Astrocyte (in vitro differentiated cells and primary cell): ENCODE data around the gene ANGPTL4. TPM values are rescaled to one million over a fixed set of nuclear protein-coding genes. Genes with fewer than 3 reads are reported as not detected.

Experiments
- DNase-seq: peaks from one replicate; pipeline ENCODE4 v3.0.0-alpha.2; 2010; ENCODE audit warnings: low read depth
- FAIRE-seq: peaks from 2 replicates; lab custom pipeline; 2011; peaks lifted over from hg19 to GRCh38; lab: Jason Lieb, UNC
- H2AFZ ChIP-seq: 2 replicates; pipeline ENCODE4 v1.6.0; 2012; ENCODE audit warnings: low read depth, low read length, inconsistent platforms
- H3K27ac ChIP-seq: 2 replicates; pipeline ENCODE4 v1.5.1; 2011; ENCODE audit warnings: low read depth, low read length, inconsistent platforms
- H3K27me3 ChIP-seq: 2 replicates; pipeline ENCODE4 v1.6.0; 2011; ENCODE audit warnings: low read length, inconsistent platforms; ENCODE audit not compliant: insufficient read depth
- H3K36me3 ChIP-seq: 2 replicates; pipeline ENCODE4 v1.5.1; 2011; ENCODE audit warnings: low read length, inconsistent platforms; ENCODE audit not compliant: insufficient read depth
- H3K4me1 ChIP-seq: 2 replicates; pipeline ENCODE4 v1.5.1; 2011; ENCODE audit warnings: low read length, inconsistent platforms; ENCODE audit not compliant: insufficient read depth
- H3K4me2 ChIP-seq: 2 replicates; pipeline ENCODE4 v1.6.0; 2012; ENCODE audit warnings: low read length, inconsistent platforms
- H3K4me3 ChIP-seq: 2 replicates; pipeline ENCODE4 v1.5.1; 2011; ENCODE audit warnings: low read depth, mild to moderate bottlenecking, low read length, inconsistent platforms; ENCODE audit not compliant: insufficient read depth
- H3K79me2 ChIP-seq: 2 replicates; pipeline ENCODE4 v1.6.0; 2012; ENCODE audit warnings: mild to moderate bottlenecking, low read length, inconsistent platforms; ENCODE audit not compliant: insufficient read depth
- H3K9ac ChIP-seq: 2 replicates; pipeline ENCODE4 v1.6.0; 2012; ENCODE audit warnings: mild to moderate bottlenecking, low read length, inconsistent platforms
- H3K9me3 ChIP-seq: 2 replicates; pipeline ENCODE4 v1.5.1; 2012; ENCODE audit warnings: low read depth, mild to moderate bottlenecking, low read length, inconsistent platforms; ENCODE audit not compliant: insufficient read depth
- H4K20me1 ChIP-seq: 2 replicates; pipeline ENCODE4 v1.6.0; 2012; ENCODE audit warnings: low read length, inconsistent platforms; ENCODE audit not compliant: insufficient read depth
- H3K27ac Mint-ChIP-seq: one replicate; pipeline ENCODE4 v1.8.0; 2021; ENCODE audit warnings: mild to moderate bottlenecking, mixed read lengths; ENCODE audit not compliant: unreplicated experiment
- H3K27me3 Mint-ChIP-seq: one replicate; pipeline ENCODE4 v1.8.0; 2021; ENCODE audit warnings: low read depth, mixed read lengths; ENCODE audit not compliant: unreplicated experiment
- H3K36me3 Mint-ChIP-seq: one replicate; pipeline ENCODE4 v1.8.0; 2021; ENCODE audit warnings: low read depth, mixed read lengths; ENCODE audit not compliant: unreplicated experiment
- H3K4me1 Mint-ChIP-seq: one replicate; pipeline ENCODE4 v1.8.0; 2021; ENCODE audit warnings: low read depth, mixed read lengths; ENCODE audit not compliant: unreplicated experiment
- H3K4me3 Mint-ChIP-seq: one replicate; pipeline ENCODE4 v1.8.0; 2021; ENCODE audit warnings: mild to moderate bottlenecking, moderate library complexity, mixed read lengths; ENCODE audit not compliant: unreplicated experiment
- H3K9me3 Mint-ChIP-seq: one replicate; pipeline ENCODE4 v1.8.0; 2021; ENCODE audit warnings: mild to moderate bottlenecking, mixed read lengths; ENCODE audit not compliant: unreplicated experiment
- CTCF ChIP-seq: IDR thresholded peaks from 2 replicates; pipeline ENCODE4 v1.5.1; 2011; ENCODE audit warnings: low read depth, mild to moderate bottlenecking, inconsistent platforms, low read length, moderate library complexity; ENCODE audit not compliant: insufficient read depth
- EZH2 ChIP-seq: IDR thresholded peaks from 2 replicates; pipeline ENCODE4 v1.6.1; 2012; ENCODE audit warnings: mild to moderate bottlenecking, low read length, inconsistent platforms; ENCODE audit not compliant: insufficient read depth
- total RNA-seq: library from RNA; stranded (reverse); gene quantifications from 2 replicates; pipeline ENCODE4 v1.2.1, GENCODE V29; 2021

The ANGPTL4 gene
- total RNA-seq, 1 donor from 2014 or later: 115 TPM

DNA sequence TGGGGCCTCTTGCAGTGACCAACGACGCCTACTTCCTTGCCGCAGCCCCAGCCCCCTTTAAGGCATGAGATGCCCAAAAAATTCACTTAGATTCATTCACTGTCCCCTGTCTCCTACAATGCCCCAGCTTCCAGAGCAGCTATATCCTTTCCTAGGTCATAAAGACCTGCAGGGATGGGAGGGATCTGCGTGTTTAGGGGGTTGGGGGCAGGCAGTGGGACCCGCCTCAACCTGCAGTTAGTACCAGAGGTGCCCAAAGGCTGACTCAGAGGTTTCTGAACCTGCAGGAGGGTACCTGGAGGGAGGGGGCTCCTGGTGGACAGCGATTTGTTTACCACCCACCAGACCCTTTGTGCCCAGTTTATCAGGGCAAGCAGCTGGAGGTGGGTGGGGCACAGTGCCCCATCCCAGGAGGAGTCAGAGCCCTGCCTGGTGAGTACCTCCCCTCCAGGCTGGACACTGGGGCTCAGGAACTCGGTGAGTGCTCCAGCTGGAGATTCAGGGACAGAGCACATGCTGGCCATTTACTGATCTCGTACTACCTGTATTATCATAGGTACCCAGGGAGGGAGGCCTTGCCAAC, 32.6 kb upstream of the ANGPTL4 start:
- TF ChIP-seq CTCF (no peak), EZH2 (no peak)
- Histone ChIP-seq H3K9me3 (peaks cover 5% of the 10 kb centered on the region), H3K79me2 (no peaks in the 10 kb centered on the region), H3K4me1 (no peaks in the 10 kb centered on the region), H2AFZ (no peak overlapping the region), H4K20me1 (peaks cover 3% of the 10 kb centered on the region), H3K4me3 (no peak overlapping the region), H3K36me3 (no peaks in the 10 kb centered on the region), H3K9ac (no peak overlapping the region), H3K4me2 (no peak overlapping the region), H3K27ac (no peak overlapping the region), H3K27me3 (peaks cover 24% of the 10 kb centered on the region)
- DNase-seq (no peak), FAIRE-seq (no peak)
- Mint-ChIP-seq H3K27ac (no peak overlapping the region), H3K36me3 (peaks cover 4% of the 10 kb centered on the region), H3K9me3 (peaks cover 7% of the 10 kb centered on the region), H3K4me1 (no peaks in the 10 kb centered on the region), H3K27me3 (peaks cover 33% of the 10 kb centered on the region), H3K4me3 (no peak overlapping the region)

DNA sequence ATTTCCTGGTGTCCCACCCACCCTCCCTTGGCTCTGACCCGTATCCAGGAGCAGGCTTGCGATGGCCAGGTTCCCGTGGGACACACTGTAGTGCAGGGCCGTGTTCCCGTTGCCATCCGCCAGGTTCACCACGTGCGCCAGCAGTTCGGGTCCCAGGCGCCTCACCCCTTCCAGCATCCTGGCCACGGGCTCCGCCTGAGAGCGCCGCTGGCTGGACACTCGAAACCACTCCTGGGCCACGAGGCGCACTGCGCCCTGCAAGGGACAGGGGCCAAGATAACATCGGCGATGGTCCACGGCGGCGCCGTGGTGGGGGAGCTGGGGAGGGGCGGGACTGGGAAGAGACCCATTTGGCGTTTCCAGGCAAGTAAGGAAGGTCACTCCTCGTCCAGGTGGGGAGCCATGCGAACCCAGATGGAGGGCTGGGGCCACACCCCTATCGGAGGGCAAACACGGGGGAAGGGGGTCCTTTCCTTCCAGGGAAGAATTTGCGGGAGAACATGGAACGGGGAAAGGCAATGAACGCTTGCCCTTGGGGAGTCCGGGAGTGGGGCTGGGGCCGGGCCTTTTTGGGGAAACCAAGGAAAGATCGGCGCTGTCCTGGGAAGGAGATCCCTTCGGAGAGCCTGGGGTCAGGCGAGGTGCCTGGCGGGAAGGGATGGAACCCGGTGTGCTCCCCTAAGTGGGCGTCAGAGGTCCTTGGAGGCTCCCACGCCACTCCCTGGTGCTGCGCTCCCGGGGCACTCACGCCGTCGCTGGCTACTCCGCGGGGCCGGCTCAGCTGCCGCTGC, 30.8 kb upstream of the ANGPTL4 start:
- Histone ChIP-seq H3K27me3 (peaks cover 24% of the 10 kb centered on the region), H3K36me3 (no peaks in the 10 kb centered on the region), H3K9me3 (no peaks in the 10 kb centered on the region), H3K4me3 (no peak overlapping the region), H3K4me1 (no peaks in the 10 kb centered on the region), H2AFZ (no peak overlapping the region), H3K4me2 (no peak overlapping the region), H3K79me2 (no peaks in the 10 kb centered on the region), H4K20me1 (peaks cover 3% of the 10 kb centered on the region), H3K27ac (no peak overlapping the region), H3K9ac (no peak overlapping the region)
- no peaks in the 10 kb centered on the region for H3K4me1 Mint-ChIP-seq
- TF ChIP-seq EZH2 (no peak), CTCF (no peak)
- peaks cover 1% of the 10 kb centered on the region for H3K9me3 Mint-ChIP-seq
- no peak for DNase-seq
- no peak for FAIRE-seq
- no peak overlapping the region for H3K4me3 Mint-ChIP-seq
- no peak overlapping the region for H3K27ac Mint-ChIP-seq
- no peaks in the 10 kb centered on the region for H3K36me3 Mint-ChIP-seq
- H3K27me3 Mint-ChIP-seq: peaks cover 42% of the 10 kb centered on the region
